Measurements from ENCODE around the gene LRRIQ1.

LRRIQ1 gene

DNA sequence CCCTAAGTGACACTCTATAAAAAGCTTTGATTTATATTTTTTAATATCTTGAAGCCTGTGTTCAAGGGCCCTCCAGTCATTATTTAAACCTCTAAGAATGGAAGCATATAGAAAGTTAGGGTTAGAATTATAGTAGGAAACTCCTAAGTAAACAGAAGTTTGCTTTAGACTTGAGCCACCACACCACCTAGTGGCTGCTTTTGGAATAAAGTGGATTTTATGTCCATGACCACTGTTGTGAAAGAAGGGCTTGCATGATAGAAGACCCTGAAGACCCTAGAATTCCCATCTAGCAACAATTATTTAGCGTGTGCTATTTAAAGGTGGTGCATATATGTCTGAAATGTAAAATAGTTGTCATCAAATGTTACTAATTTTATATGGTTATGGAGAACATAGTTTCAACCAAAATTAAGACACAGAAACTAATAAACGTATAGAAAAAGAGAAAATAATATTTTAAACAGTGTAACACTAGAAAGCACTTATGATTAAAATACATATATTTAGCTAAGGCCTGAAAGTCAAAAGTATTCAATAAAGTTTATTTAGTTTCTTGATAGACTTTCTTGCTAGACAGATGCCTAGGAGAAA, 21.3 kb downstream of the LRRIQ1 start:
- H3K4me3 ChIP-seq (ENCODE audit: insufficient read depth, low read depth, low read length, poor library complexity, severe bottlenecking): no peak overlapping the region
- no peaks in the 10 kb centered on the region for H3K36me3 ChIP-seq (ENCODE audit: control insufficient read depth, insufficient read depth, low read length)
- DNase-seq: no peak
- H3K9me3 ChIP-seq (ENCODE audit: control insufficient read depth, low read length): no peaks in the 10 kb centered on the region
- H3K27ac ChIP-seq (ENCODE audit: insufficient read depth, low read length, poor library complexity, severe bottlenecking): no peak overlapping the region
- H3K4me1 ChIP-seq (ENCODE audit: control insufficient read depth, insufficient read depth, low read length, poor library complexity, severe bottlenecking): no peaks in the 10 kb centered on the region
- no peaks in the 10 kb centered on the region for H3K27me3 ChIP-seq (replicated peaks; ENCODE audit: control insufficient read depth, insufficient read depth, low read length, poor library complexity, severe bottlenecking)

DNA sequence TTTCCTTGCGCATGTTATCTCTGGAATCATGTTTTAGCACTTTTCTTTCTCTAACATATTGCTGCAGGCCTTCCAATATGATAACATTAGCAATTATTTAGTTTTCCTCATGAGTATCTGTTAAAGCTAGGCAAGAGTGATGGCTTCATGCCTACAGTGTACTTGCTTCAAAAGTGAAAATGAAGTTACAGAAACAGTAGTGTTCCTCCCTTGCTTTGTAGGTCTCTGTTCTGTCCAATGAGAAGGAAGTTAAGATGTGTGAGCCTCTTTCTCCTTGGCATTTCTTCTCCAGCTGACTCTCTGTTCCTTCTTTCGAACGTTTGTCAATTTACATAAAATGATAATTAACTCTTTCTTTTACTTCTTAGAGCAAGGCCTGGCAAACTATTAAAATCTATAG, 22.2 kb downstream of the LRRIQ1 start:
- Histone ChIP-seq H3K4me1 (ENCODE audit: control insufficient read depth, insufficient read depth, low read length, poor library complexity, severe bottlenecking) (no peaks in the 10 kb centered on the region), H3K4me3 (ENCODE audit: insufficient read depth, low read depth, low read length, poor library complexity, severe bottlenecking) (no peak overlapping the region), H3K9me3 (ENCODE audit: control insufficient read depth, low read length) (no peaks in the 10 kb centered on the region), H3K36me3 (ENCODE audit: control insufficient read depth, insufficient read depth, low read length) (no peaks in the 10 kb centered on the region), H3K27me3 (replicated peaks; ENCODE audit: control insufficient read depth, insufficient read depth, low read length, poor library complexity, severe bottlenecking) (no peaks in the 10 kb centered on the region), H3K27ac (ENCODE audit: insufficient read depth, low read length, poor library complexity, severe bottlenecking) (no peak overlapping the region)
- DNase-seq: no peak

DNA sequence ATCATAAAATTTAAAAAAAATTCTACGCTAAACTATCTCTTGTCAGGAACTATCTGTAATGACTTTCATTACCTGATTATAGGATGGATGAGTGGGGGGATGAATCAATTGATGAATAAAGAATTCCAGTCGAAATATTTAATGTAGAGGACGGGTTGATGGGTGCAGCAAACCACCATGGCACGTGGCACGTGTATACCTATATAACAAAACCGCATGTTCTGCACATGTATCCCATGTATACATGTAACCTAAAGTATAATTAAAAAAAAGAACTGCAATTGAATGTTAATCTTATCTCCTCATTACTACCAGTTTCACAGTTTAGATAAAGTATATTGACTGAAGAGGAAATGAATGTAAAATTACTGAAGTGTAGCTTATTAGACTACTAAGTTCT, 23.4 kb downstream of the LRRIQ1 start:
- H3K36me3 ChIP-seq (ENCODE audit: control insufficient read depth, insufficient read depth, low read length): no peaks in the 10 kb centered on the region
- no peaks in the 10 kb centered on the region for H3K9me3 ChIP-seq (ENCODE audit: control insufficient read depth, low read length)
- H3K4me1 ChIP-seq (ENCODE audit: control insufficient read depth, insufficient read depth, low read length, poor library complexity, severe bottlenecking): no peaks in the 10 kb centered on the region
- no peak for DNase-seq
- H3K27ac ChIP-seq (ENCODE audit: insufficient read depth, low read length, poor library complexity, severe bottlenecking): no peak overlapping the region
- no peak overlapping the region for H3K4me3 ChIP-seq (ENCODE audit: insufficient read depth, low read depth, low read length, poor library complexity, severe bottlenecking)
- H3K27me3 ChIP-seq (replicated peaks; ENCODE audit: control insufficient read depth, insufficient read depth, low read length, poor library complexity, severe bottlenecking): no peaks in the 10 kb centered on the region

DNA sequence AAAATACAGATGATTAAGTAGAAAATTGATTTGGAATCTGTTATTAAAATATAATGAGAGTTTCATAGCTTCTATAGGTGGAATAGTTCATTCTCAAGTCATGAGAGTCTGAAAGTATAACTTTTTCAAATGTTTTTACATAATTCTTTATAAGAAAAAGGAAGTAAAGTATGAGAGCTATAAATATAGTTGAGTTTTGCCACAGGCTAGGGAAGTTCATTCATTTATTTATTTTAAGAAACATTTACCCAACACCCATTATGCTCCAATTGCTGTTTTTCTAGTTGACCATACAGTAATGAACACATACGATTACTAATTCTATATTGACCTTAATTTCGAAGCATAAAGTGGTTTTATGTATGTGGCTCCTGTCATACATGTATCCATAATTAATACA, 24.8 kb downstream of the LRRIQ1 start:
- no peak for DNase-seq
- no peak overlapping the region for H3K4me3 ChIP-seq (ENCODE audit: insufficient read depth, low read depth, low read length, poor library complexity, severe bottlenecking)

DNA sequence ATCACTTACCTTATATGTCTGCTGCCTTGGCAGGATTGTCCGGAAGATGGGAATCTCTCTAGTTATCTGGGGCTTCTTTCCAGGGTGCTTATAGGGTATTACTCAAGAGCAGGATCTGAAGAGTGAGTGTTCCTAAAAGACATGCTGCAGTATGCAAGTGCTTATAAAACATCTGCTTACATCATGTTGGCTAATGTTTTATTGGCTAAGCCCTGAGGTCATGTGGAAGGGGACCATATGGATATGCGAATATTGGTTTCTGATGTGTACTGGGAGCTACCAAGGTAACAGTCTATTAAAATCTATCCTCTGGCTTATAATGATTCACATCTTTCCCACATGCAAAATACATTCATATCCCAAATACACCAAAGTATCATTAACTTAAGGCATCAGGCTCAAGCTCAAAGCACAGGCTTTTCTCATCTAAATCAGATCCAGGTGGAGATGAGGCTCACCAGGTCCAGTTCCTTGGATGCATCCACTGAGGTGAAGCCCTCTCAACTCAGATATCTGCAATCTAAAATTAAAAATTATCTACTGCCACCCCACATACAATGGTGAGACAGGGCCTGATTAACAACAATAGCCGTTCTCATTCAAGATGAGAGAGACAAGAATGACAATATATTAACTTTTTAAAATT, 29.8 kb downstream of the LRRIQ1 start:
- H3K27me3 ChIP-seq (replicated peaks; ENCODE audit: control insufficient read depth, insufficient read depth, low read length, poor library complexity, severe bottlenecking): no peaks in the 10 kb centered on the region
- H3K4me3 ChIP-seq (ENCODE audit: insufficient read depth, low read depth, low read length, poor library complexity, severe bottlenecking): no peak overlapping the region
- no peaks in the 10 kb centered on the region for H3K4me1 ChIP-seq (ENCODE audit: control insufficient read depth, insufficient read depth, low read length, poor library complexity, severe bottlenecking)
- no peaks in the 10 kb centered on the region for H3K9me3 ChIP-seq (ENCODE audit: control insufficient read depth, low read length)
- no peaks in the 10 kb centered on the region for H3K36me3 ChIP-seq (ENCODE audit: control insufficient read depth, insufficient read depth, low read length)
- DNase-seq: no peak
- H3K27ac ChIP-seq (ENCODE audit: insufficient read depth, low read length, poor library complexity, severe bottlenecking): no peak overlapping the region

More for the DNA sequence above, 24.8 kb downstream of the LRRIQ1 start:
- Histone ChIP-seq H3K4me1 (ENCODE audit: control insufficient read depth, insufficient read depth, low read length, poor library complexity, severe bottlenecking) (no peaks in the 10 kb centered on the region), H3K9me3 (ENCODE audit: control insufficient read depth, low read length) (no peaks in the 10 kb centered on the region), H3K27me3 (replicated peaks; ENCODE audit: control insufficient read depth, insufficient read depth, low read length, poor library complexity, severe bottlenecking) (no peaks in the 10 kb centered on the region), H3K27ac (ENCODE audit: insufficient read depth, low read length, poor library complexity, severe bottlenecking) (no peak overlapping the region), H3K36me3 (ENCODE audit: control insufficient read depth, insufficient read depth, low read length) (no peaks in the 10 kb centered on the region)

DNA sequence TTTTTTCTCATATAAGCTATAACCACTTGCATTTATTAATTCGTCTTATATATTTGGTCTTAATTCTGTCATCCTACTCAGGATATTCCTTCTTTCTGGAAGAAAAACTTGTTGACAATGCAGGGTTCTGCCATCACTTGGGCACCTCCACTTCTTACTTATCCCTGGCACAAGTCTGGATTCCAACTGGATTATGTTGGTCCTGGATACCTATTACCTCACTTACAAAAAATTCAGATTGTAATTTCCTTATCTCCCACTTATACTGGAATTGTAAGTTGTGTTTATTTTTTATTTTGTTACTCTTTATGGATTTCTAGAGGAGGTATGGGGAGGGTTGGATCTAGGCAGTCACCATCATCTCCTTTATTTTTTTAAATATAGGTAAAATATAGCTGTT, 36.7 kb downstream of the LRRIQ1 start:
- no peaks in the 10 kb centered on the region for H3K9me3 ChIP-seq (ENCODE audit: control insufficient read depth, low read length)
- no peak for DNase-seq
- H3K4me3 ChIP-seq (ENCODE audit: insufficient read depth, low read depth, low read length, poor library complexity, severe bottlenecking): no peak overlapping the region
- H3K27ac ChIP-seq (ENCODE audit: insufficient read depth, low read length, poor library complexity, severe bottlenecking): no peak overlapping the region
- H3K36me3 ChIP-seq (ENCODE audit: control insufficient read depth, insufficient read depth, low read length): no peaks in the 10 kb centered on the region
- H3K27me3 ChIP-seq (replicated peaks; ENCODE audit: control insufficient read depth, insufficient read depth, low read length, poor library complexity, severe bottlenecking): no peaks in the 10 kb centered on the region
- no peaks in the 10 kb centered on the region for H3K4me1 ChIP-seq (ENCODE audit: control insufficient read depth, insufficient read depth, low read length, poor library complexity, severe bottlenecking)

DNA sequence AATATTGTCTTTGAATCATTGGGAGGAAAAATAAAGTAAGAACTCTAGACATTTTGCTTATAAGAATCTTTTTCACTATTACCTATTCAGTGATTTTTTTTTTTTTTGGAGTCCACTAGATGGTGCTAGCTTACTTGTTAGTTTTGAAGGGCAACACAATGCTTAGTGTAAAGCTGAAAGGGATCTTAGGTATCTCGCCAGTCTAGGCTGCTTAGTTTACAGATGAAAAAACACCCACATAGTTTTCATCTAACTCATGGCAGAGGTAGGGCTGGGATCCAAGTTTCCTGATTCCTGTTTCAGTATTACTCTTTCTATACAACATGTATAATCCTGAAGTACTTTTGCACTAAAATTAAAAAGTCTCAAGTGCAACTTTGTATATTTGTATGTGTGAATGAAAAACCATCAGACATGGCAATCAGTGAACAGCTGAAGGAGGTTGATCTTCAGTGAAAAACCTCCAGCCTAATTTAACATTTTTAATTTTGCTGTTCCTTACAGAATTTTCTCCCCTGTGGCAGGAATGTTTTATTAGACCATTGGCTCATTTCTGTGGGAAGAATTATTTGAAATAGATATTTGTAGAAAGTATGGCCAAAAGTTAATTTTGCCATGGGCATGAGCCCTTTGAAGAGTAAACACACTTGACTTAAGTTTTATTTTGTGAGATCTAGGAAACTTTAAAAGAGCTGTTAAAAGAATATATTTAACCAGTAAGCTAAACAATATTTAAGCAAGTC, 40.7 kb downstream of the LRRIQ1 start:
- no peaks in the 10 kb centered on the region for H3K4me1 ChIP-seq (ENCODE audit: control insufficient read depth, insufficient read depth, low read length, poor library complexity, severe bottlenecking)
- H3K4me3 ChIP-seq (ENCODE audit: insufficient read depth, low read depth, low read length, poor library complexity, severe bottlenecking): no peak overlapping the region
- no peak overlapping the region for H3K27ac ChIP-seq (ENCODE audit: insufficient read depth, low read length, poor library complexity, severe bottlenecking)
- H3K27me3 ChIP-seq (replicated peaks; ENCODE audit: control insufficient read depth, insufficient read depth, low read length, poor library complexity, severe bottlenecking): no peaks in the 10 kb centered on the region
- no peak for DNase-seq
- H3K36me3 ChIP-seq (ENCODE audit: control insufficient read depth, insufficient read depth, low read length): no peaks in the 10 kb centered on the region
- no peaks in the 10 kb centered on the region for H3K9me3 ChIP-seq (ENCODE audit: control insufficient read depth, low read length)

DNA sequence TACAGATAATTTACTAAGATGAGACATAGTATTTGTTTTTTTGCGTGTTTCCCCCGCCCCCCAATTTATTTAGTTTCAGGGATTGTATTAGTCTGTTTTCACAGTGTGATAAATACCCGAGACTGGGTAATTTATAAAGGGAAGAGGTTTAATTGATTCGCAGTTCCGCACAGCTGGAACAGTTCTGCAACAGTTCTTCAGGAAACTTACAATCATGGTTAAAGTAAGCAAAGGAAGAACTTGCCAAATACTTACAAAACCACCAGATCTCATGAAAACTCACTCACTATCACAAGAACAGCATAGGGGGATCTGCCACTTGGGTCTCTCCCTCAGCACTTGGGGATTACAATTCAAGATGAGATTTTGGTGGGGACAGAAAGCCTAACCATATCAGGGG, 48.9 kb downstream of the LRRIQ1 start:
- H3K36me3 ChIP-seq (ENCODE audit: control insufficient read depth, insufficient read depth, low read length): no peaks in the 10 kb centered on the region
- no peak overlapping the region for H3K4me3 ChIP-seq (ENCODE audit: insufficient read depth, low read depth, low read length, poor library complexity, severe bottlenecking)
- H3K27ac ChIP-seq (ENCODE audit: insufficient read depth, low read length, poor library complexity, severe bottlenecking): no peak overlapping the region
- DNase-seq: no peak
- H3K9me3 ChIP-seq (ENCODE audit: control insufficient read depth, low read length): no peaks in the 10 kb centered on the region
- no peaks in the 10 kb centered on the region for H3K27me3 ChIP-seq (replicated peaks; ENCODE audit: control insufficient read depth, insufficient read depth, low read length, poor library complexity, severe bottlenecking)
- H3K4me1 ChIP-seq (ENCODE audit: control insufficient read depth, insufficient read depth, low read length, poor library complexity, severe bottlenecking): no peaks in the 10 kb centered on the region

DNA sequence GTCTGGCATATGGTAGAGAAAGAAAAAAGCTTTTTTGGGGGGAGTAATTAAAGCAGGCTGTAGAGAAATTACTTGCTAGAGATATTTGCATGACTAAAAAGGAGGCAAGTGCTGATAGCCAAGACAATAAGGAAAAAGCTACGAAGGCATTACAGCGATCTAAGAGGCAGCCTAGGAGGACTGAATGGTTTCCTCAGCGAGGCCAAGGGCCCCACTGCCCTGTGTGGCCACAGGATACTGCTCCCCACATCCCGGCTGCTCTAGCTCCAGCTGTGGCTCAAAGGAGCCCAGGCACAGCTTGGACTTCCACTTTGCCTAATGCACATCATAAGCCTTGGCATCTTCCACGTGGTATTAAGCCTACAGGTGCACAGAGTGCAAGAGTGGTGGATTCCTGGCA, 53.6 kb downstream of the LRRIQ1 start:
- Histone ChIP-seq H3K36me3 (ENCODE audit: control insufficient read depth, insufficient read depth, low read length) (no peaks in the 10 kb centered on the region), H3K27me3 (replicated peaks; ENCODE audit: control insufficient read depth, insufficient read depth, low read length, poor library complexity, severe bottlenecking) (no peaks in the 10 kb centered on the region), H3K27ac (ENCODE audit: insufficient read depth, low read length, poor library complexity, severe bottlenecking) (no peak overlapping the region), H3K4me3 (ENCODE audit: insufficient read depth, low read depth, low read length, poor library complexity, severe bottlenecking) (no peak overlapping the region), H3K9me3 (ENCODE audit: control insufficient read depth, low read length) (no peaks in the 10 kb centered on the region), H3K4me1 (ENCODE audit: control insufficient read depth, insufficient read depth, low read length, poor library complexity, severe bottlenecking) (no peaks in the 10 kb centered on the region)
- DNase-seq: no peak

DNA sequence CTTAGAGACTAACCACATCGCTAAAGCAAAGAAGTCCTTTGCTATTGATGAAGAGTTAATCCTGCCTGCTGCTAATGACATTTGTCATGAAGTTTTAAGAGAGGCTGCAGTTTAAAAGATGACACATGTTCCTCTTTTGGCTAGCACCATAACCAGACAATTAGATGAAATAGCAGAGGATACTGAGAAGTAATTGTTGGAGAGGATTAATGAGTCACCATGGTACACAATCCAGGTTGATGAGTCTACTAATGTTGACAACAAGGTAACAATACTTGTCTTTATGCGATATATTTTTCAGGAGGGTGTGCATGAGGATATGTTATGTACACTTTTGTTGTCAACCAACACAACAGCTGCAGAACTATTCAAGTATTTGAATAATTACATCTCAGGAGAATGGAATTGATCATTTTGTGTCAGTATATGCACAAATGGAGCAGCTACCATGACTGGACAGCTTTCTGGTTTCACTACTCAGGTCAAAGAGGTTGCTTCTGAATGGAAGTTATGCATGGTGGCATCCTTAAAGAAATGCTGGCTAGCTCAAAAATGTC, 56.7 kb downstream of the LRRIQ1 start:
- Histone ChIP-seq H3K4me1 (ENCODE audit: control insufficient read depth, insufficient read depth, low read length, poor library complexity, severe bottlenecking) (no peaks in the 10 kb centered on the region), H3K27ac (ENCODE audit: insufficient read depth, low read length, poor library complexity, severe bottlenecking) (no peak overlapping the region), H3K4me3 (ENCODE audit: insufficient read depth, low read depth, low read length, poor library complexity, severe bottlenecking) (no peak overlapping the region), H3K36me3 (ENCODE audit: control insufficient read depth, insufficient read depth, low read length) (no peaks in the 10 kb centered on the region), H3K9me3 (ENCODE audit: control insufficient read depth, low read length) (no peaks in the 10 kb centered on the region), H3K27me3 (replicated peaks; ENCODE audit: control insufficient read depth, insufficient read depth, low read length, poor library complexity, severe bottlenecking) (no peaks in the 10 kb centered on the region)
- no peak for DNase-seq
